ENCODE data around the gene CEACAM18.

CEACAM18 gene

DNA sequence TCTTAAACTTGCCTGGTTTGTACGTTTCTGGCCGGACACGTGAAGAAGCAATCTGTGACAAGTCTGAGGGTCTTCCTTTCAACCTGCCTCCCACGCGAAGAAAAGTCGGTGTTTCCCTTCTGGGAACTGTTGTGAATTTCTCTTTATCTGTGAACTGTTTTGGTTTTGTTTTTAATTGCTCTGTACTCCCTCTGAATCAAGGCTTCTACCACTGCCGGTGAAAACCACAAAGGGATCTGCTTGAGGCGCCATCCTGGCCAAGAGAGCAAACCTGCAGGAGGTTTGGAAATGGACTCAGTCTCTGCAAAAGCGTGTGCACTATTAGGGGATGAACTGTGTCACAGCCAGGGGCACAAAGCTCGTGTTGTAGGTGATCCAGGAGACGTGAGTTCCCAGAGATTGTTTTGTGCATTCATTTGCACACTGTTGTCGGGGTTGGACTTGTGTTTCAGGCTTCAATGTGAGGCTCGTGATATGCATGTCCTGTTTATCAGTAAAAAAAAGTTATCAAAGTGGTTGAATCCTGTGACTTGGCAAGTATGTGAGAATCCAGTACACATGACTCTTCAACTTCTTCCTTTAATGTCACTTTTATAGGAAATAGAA is 29.8 kb upstream of the CEACAM18 start:
- H3K4me3 ChIP-seq (ENCODE audit: low read depth, low read length), result no peak overlapping the region
- TF ChIP-seq MAX (IDR thresholded peaks at IDR 0.05; ENCODE audit: low read depth, low read length) (no peak), CTCF (IDR thresholded peaks at IDR 0.05; ENCODE audit: low read depth, low read length) (no peak), MYC (IDR thresholded peaks at IDR 0.05; ENCODE audit: low read depth, low read length) (no peak), POLR2A (IDR thresholded peaks at IDR 0.05; ENCODE audit: extremely low read depth, insufficient read length) (no peak)
- peak; percentile 42 for DNase-seq (ENCODE audit: low read depth)

DNA sequence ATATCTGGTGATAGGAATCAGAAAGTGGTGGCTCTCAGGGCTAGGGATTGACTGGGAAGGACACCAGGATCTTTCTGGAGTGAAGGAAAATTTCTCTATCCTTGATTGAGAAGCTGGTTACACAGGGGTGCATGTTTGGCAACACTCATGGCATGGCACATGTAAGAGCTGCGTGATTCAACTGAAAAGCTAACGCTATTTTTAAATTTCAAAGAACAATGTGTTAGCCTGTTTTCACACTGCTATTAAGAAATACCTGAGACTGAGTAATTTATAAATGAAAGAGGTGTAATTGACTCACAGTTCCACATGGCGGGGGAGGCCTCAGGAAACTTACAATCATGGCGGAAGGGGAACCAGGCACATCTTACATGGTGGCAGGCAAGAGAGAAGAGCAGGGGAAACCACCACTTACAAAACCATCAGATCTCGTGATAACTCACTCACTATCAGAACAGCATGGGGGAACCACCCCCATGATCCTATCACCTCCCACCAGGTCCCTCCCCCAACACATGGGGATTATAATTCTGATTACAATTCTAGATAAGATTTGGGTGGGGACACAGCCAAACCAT is 27.5 kb upstream of the CEACAM18 start:
- TF ChIP-seq CTCF (IDR thresholded peaks at IDR 0.05; ENCODE audit: low read depth, low read length) (no peak), MAX (IDR thresholded peaks at IDR 0.05; ENCODE audit: low read depth, low read length) (no peak), MYC (IDR thresholded peaks at IDR 0.05; ENCODE audit: low read depth, low read length) (no peak)
- no peak for DNase-seq (ENCODE audit: low read depth)
- H3K4me3 ChIP-seq (ENCODE audit: low read depth, low read length), result no peak overlapping the region

DNA sequence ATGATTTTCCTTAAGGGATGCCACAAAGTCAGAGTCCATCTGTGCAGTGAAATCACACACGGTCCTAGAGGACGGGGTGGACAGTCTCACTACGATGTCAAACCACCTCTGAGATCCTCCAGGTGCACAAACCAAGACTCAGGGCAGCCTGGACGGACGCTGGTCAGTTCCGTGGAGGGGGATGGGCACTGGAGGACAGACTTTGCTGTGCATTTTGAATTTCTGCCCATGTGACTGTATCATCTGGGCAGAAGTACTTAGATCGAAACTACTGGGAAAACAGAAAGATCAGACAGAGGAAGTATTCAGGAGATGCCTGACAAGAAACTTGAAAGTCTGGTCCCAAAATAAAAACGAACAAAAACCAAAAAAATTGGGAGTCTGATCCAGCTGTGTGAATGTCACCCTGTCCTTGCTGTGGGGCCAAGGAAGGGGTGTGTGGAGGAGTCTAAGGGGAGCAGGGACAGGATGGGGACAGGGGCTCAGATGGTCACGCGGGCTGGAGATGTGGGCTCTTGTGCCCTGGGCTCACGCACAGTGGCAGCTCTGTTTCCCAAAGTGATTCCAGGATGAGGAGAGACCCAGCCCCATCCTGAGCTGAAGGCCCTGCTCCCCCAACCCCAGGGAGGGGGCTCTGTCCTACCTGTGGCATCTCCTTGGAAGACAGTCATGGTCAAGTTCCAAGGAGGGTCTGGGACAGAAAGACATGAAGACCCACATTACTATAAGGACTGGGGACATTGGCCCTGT is 21.6 kb upstream of the CEACAM18 start:
- no peak overlapping the region for H3K4me3 ChIP-seq (ENCODE audit: low read depth, low read length)
- TF ChIP-seq MYC (IDR thresholded peaks at IDR 0.05; ENCODE audit: low read depth, low read length) (no peak), MAX (IDR thresholded peaks at IDR 0.05; ENCODE audit: low read depth, low read length) (no peak)
- no peak for DNase-seq (ENCODE audit: low read depth)

DNA sequence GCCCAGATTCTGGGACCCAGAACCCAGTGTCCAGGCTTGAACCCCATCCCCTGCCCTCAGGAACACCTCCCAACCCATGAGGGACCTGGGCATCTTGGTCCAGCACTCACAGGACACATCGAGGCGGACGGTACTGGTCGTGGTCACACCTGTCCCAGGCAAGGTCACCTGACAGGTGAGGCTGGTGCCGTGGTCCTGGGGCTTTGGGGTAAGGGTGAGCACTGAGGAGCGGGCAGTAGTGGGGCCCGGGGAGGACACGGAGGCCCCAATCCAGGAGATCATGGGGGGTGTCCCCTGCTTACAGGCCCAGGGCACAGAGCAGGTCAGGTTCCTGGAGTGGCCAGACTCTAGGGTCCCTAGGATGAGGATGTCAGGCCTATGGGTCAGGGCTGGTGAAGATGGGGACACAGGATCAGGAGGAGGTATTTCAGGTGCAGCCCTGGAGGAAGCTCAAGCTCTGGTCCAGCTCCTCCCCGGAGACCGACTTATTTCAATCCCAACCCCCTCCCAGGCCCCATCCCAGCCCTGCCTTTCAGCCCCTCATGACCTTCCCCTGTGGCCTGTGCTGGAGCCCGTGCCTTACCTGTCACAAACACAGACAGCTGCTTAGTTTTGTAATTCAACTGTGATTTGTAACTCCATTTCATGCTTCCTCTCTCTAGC is 20.9 kb upstream of the CEACAM18 start:
- DNase-seq (ENCODE audit: low read depth), result no peak
- no peak for TF ChIP-seq CTCF (IDR thresholded peaks at IDR 0.05; ENCODE audit: low read depth, low read length)
- H3K4me3 ChIP-seq (ENCODE audit: low read depth, low read length), result no peak overlapping the region

DNA sequence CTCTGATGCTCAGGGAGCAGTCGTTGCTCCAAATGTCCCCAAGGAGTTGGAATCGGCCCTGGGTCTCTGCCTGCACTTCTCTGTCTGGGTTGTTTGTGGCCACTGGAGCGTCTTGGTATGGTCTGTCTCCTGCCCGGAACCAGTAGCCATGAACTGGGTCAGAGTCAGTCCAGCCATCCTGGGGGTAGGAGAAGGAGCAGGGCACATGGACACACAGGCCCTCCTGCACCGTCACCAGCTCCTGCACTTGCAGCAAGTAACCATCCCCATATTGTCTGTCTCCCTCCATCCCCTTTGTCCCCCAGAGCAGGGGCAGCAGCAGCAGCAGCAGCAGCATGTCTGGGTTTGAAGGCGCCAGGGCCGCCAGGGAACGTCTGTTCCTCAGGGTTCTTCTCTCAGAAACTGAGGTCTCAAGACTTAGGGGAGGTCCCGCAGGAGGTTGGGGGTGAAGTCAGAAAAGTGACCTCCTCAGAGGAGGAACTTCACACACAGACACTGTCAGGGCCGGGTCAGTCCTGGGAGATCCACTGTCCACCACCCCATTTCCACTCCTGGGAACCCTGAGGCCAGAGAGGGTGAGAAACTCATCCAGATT is 20.2 kb upstream of the CEACAM18 start, which contains the start of gene SIGLEC8:
Gene SIGLEC8 (minus strand): TSS at position 404 of the 595 bp plus-strand sequence. CDS start 67 bp downstream, at position 337.
- DNase-seq (ENCODE audit: low read depth), result no peak
- TF ChIP-seq CTCF (IDR thresholded peaks at IDR 0.05; ENCODE audit: low read depth, low read length) (no peak), MYC (IDR thresholded peaks at IDR 0.05; ENCODE audit: low read depth, low read length) (no peak), MAX (IDR thresholded peaks at IDR 0.05; ENCODE audit: low read depth, low read length) (no peak), POLR2A (IDR thresholded peaks at IDR 0.05; ENCODE audit: extremely low read depth, insufficient read length) (no peak)
- no peak within 1 kb of the TSS for H3K4me3 ChIP-seq (ENCODE audit: low read depth, low read length)
